Measurements from ENCODE around the gene LMBR1.
"Not testable (repeated sequence)": the region's sequence is repeated elsewhere in the genome, so short reads cannot be mapped to it uniquely, and the experiment has no call there.

LMBR1 gene

GRCh38 chr7:156932006-156932405, 39.0 kb upstream of the LMBR1 start:
- DNase-seq (ENCODE audit: low read depth) = peak; percentile 62
- no peak for TF ChIP-seq CTCF (IDR thresholded peaks at IDR 0.05; ENCODE audit: insufficient read depth, low read depth, low read length, missing control alignments)
- no peak overlapping the region for H3K4me3 ChIP-seq (ENCODE audit: low read length)

DNA sequence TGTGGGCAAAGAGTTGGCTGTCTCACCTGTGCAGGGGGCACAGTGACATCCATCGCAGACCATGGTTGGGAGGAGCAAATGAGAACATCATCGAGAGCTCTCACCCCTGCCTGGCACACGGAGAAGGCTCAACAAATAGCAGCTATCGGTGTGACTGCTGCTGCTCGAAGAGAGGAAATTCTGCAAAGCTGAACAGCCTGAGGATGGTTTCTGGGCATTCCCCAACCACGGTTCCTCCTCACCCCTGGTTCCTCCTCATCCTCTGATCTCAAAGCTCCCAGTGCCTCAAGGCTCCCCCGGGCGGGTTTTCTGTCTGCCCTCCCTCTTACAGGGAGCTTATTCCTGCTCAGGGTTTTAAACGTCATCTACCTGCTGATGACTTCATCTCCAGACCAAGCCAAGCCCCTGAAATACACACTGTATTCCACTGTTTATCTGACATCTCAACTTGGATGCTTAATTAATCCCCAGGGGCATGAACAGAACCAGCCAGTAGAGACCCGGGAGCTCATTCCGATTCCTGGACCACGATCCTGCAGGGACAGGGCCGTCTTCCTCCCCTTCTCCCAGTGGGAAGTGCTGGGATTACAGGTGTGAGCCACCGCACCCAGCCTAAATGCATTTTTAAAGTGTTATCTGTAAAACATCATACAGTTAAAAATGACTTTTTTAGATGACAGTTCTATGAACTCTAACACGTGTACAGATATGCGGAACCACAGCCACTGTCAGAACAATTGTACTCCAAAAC, 37.0 kb upstream of the LMBR1 start:
- H3K4me3 ChIP-seq (ENCODE audit: low read length) = no peak overlapping the region
- TF ChIP-seq CTCF (IDR thresholded peaks at IDR 0.05; ENCODE audit: insufficient read depth, low read depth, low read length, missing control alignments) = no peak
- no peak for DNase-seq (ENCODE audit: low read depth)

DNA sequence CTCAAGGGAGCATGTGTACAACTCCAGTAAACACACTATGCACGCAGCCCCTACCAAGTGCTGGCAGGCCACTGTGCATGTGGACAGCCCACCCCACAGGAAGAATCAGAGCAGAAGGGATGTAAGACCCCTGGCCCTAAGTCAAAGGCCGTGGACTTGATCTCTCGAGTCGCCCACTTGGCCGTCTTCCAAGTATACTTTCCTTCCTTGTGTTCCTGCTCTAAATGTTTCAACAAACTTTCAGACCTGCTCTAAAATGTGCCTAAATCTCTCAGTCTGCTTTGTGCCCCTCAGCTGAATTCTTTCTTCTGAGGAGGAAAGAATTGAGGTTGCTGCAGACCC, 35.4 kb upstream of the LMBR1 start:
- no peak for TF ChIP-seq CTCF (IDR thresholded peaks at IDR 0.05; ENCODE audit: insufficient read depth, low read depth, low read length, missing control alignments)

GRCh38 chr7:156927571-156928405, 34.8 kb upstream of the LMBR1 start:
- no peak overlapping the region for H3K4me3 ChIP-seq (ENCODE audit: low read length)
- no peak for TF ChIP-seq CTCF (IDR thresholded peaks at IDR 0.05; ENCODE audit: insufficient read depth, low read depth, low read length, missing control alignments)
- no peak for DNase-seq (ENCODE audit: low read depth)

More for the DNA sequence above, 35.4 kb upstream of the LMBR1 start:
- H3K4me3 ChIP-seq (ENCODE audit: low read length) = no peak overlapping the region
- DNase-seq (ENCODE audit: low read depth) = no peak

DNA sequence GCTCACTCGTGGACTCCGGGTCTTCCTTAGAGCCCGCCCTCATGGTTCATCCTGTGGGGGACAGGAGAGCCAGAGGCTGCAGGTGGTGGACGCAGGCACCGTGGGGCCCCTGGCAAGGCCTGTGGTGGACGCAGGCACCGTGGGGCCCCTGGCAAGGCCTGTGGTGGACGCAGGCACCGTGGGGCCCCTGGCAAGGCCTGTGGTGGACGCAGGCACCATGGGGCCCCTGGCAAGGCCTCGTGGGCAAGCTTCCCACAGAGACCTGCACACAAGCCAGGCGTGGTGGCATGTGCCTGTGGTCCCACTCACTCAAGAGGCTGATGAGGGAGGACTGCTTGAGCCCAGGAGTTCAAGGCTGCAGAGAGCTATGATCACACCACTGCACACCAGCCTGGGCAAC, 32.8 kb upstream of the LMBR1 start:
- not testable (repeated sequence) for DNase-seq (ENCODE audit: low read depth); H3K4me3 ChIP-seq (ENCODE audit: low read length)

GRCh38 chr7:156922304-156922703, 29.3 kb upstream of the LMBR1 start:
- not testable (repeated sequence) for DNase-seq (ENCODE audit: low read depth); H3K4me3 ChIP-seq (ENCODE audit: low read length)

DNA sequence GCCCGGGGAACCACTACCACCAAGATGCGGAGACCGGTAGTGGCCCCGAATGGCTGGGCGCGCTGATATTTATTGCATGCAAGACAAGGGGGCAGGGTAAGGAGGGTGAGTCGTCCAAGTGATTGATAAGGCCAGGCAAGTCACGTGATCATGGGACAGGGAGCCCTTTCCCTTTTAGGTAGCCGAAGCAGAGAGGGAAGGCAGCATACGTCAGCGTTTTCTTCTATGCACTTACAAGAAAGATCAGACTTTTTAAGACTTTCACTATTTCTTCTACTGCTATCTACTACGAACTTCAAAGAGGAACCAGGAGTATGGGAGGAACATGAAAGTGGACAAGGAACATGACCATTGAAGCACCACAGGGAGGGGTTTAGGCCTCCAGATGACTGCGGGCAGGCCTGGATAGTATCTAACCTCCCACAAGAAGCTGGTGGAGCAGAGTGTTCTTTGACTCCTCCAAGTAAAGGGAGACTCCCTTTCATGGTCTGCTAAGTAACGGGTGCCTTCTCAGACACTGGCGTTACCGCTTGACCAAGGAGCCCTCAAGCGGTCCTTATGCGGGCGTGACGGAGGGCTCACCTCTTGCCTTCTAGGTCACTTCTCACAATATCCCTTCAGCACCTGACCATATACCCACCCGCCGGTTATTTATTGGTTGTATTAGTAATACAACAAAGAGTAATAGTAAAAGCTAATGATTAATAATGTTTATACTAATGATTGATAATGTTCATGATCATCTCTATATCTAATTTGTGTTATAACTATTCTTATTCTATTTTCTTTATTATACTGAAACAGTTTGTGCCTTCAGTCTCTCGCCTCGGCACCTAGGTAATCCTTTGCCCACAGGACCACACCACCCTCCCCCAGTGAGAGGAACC, 27.7 kb upstream of the LMBR1 start:
- not testable (repeated sequence) for DNase-seq (ENCODE audit: low read depth); H3K4me3 ChIP-seq (ENCODE audit: low read length)

DNA sequence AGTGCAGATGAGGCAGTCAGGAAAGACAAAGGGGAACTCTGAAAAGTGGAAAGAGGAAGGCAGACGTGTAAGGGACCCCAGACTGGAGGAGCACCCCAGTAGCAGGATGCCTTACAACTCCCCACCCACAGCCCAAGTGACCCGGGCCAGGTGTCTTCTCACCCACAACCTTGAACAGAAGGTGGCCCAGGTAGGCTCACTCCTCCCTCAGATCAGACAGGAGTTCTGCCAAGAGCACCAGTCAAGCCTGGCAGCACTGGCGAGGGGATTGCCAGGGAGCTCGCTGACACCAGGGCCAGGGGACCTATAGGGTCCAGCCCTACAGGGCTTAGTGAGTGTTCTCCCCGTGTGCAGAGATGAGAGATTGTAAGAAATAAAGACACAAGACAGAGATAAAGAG, 27.1 kb upstream of the LMBR1 start:
- TF ChIP-seq CTCF (IDR thresholded peaks at IDR 0.05; ENCODE audit: insufficient read depth, low read depth, low read length, missing control alignments) = no peak
- no peak overlapping the region for H3K4me3 ChIP-seq (ENCODE audit: low read length)
- DNase-seq (ENCODE audit: low read depth) = no peak
